ENCODE results near the gene PLA2G2A.

DNA sequence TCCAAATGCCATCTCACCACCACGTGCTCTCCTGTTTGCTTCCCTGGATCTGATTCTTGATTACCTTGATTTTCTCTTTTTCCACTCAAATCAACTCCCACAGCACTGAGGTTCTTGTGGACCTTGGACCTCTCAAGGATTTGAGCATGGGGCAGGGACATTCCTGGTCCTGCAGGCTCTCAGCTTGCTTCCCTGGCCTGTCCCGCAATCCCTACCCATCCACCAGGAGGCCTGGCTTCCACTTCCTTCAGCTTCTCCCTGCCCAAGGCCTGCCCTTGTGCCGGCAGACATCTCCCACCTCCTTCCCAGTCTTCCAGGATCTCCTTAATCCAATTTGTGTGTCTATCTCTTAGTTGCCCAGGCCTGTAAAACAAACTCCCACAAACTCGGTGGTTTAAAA, 21.6 kb downstream of the PLA2G2A start:
- no peak for TF ChIP-seq CTCF (IDR thresholded peaks at IDR 0.05)
- TF ChIP-seq EZH2 (IDR thresholded peaks at IDR 0.05; ENCODE audit: borderline replicate concordance, insufficient read depth, low read depth, low read length, poor library complexity, severe bottlenecking), result no peak

Measured in B cell (primary cell).